RPMI8226 (cell line): ENCODE results near the gene SPACA4.

Experiments used
- DNase-seq: peaks from one replicate; pipeline ENCODE4 v3.0.0-alpha.2; 2015

Gene SPACA4

GRCh38 chr19:48598996-48599700 lies 7.4 kb upstream of the SPACA4 start:
- no peak for DNase-seq

DNA sequence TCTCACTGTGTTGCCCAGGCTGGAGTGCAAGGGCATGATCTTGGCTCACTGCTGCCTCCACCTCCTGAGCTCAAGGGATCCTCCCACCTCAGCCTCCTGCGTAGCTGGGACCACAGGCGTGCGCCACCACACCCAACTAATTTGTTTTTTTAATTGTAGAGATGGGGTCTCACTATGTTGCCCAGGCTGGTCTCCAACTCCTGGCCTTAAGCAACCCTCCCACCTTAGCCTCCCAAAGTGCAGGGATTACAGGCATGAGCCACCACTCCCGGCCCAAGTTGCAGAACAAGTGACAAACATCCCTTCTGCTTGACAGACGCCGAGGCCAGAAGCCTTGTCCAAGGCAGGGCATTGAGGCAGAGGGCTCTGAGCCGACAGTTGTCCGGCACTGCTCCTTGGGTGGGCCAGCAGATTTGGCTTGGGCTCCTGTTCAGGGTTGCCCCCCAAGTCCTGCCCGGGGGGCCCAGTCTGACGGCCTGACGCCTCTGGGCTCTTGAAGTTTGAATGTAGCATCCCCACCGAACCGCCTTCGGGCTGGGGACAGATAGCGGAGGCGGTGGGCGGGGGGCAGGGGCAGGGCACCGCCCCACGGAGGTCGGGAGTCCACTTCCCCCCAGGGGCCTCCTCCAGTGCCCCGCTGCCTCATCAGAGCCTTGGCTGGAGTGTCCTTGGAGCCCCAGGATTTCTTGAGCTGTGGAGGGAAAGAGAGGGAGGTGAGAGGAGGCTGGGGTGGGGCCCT lies 5.7 kb upstream of the SPACA4 start:
- DNase-seq: no peak

DNA sequence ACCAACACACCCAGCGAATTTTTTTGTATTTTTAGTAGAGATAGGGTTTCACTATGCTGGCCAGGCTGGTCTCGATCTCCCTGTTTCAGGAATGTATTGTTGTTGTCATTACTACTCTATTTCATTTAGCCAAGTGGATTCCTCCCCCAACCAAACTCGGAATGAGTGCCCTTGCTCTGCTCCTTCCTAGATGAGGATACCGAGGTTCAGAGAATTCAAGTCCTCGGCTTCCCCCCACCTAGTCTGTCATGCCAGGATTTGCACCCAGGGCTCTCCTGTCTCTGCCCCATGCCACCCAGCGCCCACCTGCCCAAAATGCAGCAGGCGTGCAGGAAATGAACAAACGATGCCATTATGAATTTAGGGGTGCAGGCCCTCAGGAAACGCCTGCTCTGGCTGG lies 3.5 kb upstream of the SPACA4 start:
- DNase-seq: no peak

DNA sequence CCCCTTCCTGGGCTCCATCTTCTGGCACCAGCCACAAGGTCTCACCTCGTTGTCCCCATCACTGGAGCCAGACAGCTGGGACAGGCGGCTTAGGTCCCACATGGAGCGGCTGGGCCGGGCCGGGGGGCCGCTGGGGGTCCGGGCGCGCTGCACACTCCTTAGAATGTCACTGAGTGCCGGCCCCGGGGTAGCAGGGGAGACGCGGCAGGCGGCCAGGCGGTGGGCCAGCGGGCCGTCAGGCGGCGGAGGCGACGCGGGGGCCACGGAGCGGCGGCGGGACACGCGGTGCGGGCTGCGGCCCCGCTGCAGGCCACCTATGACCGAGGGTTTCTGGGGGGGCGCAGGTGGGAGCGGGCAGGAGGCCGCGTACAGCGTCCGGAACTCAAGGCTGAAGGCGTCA lies 3.1 kb upstream of the SPACA4 start:
- DNase-seq: no peak

DNA sequence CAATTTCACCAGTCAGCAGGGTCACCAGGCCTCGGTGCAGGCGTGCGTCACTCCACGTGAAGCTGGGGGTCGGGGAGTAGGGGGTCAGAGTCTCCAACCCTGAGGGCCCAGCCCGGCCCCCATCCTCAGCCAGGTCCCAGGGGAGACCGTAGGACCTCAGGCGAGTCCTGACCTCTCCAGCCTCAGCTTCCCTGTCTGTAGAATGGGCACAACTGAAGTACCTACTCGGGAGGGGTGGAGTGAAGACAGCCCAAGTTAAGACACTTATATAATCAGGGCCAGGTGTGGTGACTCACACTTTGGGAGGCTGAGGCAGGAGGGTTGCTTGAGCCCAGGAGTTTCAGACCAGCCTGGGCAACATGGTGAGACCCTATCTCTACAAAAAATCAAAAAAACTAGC lies 2.7 kb upstream of the SPACA4 start:
- no peak for DNase-seq

DNA sequence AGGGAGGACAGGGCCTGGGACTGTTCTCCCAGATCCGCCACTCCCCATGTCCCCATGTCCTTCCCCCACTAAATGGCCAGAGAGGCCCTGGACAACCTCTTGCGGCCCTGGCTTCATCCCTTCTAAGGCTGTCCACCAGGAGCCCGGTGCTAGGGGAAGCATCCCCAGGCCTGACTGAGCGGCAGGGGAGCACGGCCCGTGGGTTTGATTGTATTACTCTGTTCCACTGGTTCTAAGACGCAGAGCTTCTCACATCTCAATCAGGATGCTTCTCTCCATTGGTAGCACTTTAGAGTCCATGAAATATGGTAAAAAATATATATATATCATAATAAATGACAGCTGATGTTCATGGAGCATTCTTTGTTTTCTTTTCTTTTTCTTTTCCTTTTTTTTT lies 815 bp downstream of the SPACA4 start:
- no peak for DNase-seq

DNA sequence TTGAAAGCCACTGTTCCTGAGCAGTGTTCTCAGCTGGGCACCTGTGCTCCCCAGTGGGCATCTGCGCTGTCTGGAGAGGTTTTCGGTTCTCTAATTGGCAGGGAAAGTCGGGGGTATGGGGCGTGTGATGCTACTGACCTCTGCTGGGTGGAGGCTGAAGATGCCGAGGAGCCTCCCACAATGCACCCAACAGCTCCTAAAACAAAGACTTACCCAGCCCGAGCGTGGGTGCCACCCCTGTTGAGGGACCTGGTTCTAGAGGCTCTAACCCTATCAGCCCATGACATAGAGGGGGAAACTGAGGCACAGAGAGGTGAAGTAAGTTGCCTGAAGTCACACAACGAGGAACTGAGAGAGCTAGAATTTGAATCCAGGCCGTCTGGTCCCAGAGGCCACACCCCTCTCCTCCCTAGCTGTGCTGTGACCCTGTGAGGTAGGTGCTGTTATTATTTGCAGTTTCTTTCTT lies 2.3 kb downstream of the SPACA4 start:
- peak; percentile 87 for DNase-seq

GRCh38 chr19:48609571-48610108 lies 3.1 kb downstream of the SPACA4 start:
- no peak for DNase-seq

DNA sequence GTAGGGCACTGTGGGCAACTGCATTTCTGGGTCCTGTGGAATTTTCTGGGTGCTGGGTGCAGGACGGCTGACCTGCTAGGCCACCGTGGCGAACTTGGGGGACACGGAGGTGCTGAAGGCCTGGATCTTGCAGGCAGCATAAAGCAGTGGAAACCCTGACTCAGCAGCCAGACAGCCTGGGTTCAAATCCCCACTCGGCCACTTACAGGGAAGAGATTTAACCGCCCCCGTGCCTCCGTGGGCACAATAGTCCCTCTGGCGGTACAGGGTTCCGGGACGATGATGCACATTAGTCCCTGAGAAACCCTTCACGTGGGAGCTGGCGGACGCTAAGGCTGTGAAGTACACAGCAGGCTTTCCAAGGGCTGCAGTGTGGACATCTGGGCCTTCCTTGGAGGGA lies 5.3 kb downstream of the SPACA4 start:
- DNase-seq: no peak

DNA sequence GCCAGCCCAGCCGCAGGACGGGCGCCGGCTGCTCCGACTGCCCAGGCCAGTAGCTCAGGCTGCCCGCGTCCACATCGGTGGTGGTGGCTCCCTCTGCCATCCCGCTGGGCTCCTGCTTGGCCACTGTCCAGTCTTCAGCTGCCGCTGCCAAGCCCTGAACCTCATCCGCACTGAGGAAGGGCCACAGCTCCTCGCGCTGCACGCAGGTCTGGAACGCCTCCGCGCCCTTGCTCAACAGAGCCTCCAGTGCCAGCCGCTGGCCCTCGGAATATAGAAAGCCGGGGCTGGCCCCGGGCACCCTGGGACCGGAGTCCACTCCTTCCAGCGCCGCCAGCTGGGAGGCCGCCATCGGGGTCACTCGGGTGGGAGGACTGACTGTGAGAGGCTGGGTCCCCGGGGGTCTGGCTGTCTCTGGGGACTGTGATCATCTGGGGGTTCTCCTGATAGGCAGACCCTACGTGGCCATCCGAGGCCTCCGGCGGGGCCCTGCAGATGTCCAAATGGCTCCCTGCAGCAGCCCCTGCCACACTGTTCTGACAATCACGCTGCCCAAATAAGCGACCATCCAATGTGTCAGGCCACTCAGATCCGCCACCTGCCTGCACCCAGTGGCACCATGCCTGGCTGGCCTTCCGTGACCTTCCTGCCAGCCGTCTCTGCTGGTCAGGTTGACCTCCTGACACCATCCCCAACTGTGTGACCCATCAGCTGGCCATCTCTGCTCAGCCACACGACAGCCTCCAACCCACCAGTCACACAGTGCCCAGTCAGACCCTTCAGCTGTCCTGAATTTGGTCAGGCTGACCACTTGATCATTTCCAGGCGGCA lies 6.7 kb downstream of the SPACA4 start:
- no peak for DNase-seq

GRCh38 chr19:48613852-48614435 lies 7.4 kb downstream of the SPACA4 start:
- DNase-seq: no peak

GRCh38 chr19:48614436-48615230 lies 8.1 kb downstream of the SPACA4 start, which contains the start of gene FAM83E:
FAM83E (minus strand) TSS chr19:48615076; CDS start chr19:48613372, 1,704 bp downstream.
- no peak for DNase-seq

DNA sequence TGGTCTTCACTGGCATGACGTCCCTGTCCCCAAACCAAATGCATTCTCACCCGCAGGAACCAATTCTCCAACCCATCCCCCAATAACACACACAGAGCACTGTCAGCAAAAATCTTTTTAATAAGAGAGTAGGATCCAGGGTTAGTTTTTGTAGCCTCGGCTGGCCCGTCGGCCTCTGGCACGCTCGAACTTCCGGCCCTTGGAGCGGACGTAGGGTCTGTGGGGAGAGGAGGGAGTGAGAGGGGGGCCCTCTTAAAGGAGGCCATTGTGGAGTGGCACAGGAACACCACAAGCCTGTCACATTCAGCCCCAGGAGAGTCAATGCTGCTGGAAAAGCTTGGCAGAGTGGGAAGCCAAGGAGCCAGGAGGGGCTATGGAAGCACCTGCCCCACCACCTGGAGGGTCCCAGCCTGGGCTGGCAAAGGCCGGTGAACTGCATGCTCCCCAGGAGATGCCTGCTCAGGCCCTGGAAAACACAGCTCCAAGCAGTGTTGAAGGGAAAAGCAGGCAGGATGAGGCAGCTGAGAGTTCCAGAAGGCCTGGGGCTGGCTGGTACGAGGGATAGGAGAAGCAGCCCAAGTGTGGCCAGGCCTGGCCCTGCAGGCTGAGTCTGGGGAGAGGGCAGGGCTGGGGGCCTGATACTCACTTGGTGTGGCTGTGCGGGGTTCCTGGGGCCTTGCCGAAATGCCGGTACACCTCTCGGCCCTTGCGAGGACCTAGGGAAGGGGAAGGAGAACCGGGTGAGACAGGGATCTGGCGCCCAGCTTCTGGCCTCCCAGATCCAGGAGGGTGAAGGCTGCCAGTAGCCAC lies 8.9 kb downstream of the SPACA4 start:
- DNase-seq: no peak

GRCh38 chr19:48616041-48616436 lies 9.5 kb downstream of the SPACA4 start:
- no peak for DNase-seq

GRCh38 chr19:48616491-48617056 lies 10.0 kb downstream of the SPACA4 start:
- DNase-seq: no peak

DNA sequence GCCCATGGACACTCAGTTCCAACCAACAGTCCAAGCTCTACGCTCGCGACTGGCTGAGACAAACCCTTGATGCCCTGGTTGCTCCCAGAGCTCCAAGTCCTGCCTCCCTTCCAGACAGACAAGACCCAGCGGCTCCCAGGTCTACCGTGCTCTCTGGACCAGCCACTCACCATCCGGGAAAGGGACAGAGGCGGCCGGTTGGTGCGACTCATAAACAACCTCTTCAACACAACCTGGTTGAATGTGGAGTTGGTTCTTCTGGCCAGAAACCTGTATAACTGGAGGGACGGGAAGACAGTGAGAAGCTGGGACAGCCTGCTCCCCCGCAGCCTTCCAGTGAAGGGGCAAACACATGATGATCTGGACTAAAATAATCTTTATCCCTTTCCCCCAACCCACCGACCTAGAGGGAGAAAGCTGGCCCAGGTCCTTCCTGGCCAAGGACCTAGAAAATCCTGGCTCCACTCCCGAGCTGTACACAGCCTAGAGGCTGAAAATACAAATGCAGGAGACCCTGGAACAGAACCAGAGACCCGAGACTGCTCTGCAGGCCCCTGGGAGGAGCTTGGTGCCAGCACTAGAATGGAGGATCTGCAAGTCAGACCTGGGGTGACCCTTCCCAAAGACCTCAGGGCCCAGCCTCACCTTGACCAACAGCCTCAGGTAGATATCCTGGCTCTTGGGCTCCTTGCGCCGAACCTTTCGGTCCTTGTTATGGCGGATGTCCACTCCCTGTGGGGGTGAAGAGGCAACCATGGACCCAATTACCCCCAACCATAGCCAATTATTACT lies 10.8 kb downstream of the SPACA4 start:
- no peak for DNase-seq

- no peak for DNase-seq
Observed at GRCh38 chr19:48618278-48618915, 11.9 kb downstream of the SPACA4 start.

DNA sequence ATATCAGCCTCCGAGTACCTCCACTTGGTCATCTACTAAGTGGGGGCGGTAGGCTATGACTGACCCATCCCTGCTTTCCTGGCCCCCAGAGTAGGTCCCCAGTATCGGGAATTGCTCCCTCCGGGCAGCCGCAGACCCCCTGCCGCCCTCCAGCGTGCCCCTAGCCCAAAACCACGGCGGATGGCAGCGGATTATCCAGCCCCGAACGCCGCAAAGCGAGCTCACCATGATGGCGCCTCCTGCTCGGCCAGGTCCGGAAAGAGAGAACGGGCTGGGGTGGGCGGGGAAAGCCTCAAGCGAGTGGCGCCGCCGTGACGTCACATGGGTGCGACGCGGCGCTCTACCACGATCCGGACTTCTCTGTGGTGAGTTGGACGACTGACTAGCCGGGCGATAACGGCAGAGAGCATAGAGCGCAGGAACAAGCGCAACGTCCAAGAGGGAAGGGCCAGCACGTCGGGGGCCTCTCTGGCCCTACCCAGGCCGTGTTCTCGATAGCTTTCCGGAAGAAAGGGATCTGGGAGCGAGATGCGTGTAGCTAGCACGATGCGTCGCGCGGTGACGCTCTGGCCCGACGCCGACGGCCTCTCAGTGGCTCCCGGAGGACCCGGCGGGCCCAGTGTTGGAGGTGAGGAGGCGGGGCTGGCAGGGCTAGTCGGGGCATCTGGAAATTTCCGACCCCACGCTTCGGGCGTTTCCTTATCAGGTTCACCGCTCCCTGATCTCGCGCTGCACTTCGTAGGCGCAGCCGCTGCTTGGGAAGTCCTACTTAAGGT lies 12.6 kb downstream of the SPACA4 start, which contains the start of the genes RPL18 and SPHK2:
Gene RPL18 (minus strand): TSS at position 263 of the 776 bp plus-strand sequence. CDS start 35 bp downstream, at position 228.
Gene SPHK2 (plus strand): TSS at position 591 of the 776 bp plus-strand sequence. CDS start 1,009 bp downstream, outside the sequence.
- DNase-seq: peak; percentile 96
